CD14-positive monocyte (primary cell): ENCODE measurements around the gene ENO1. TPM values are rescaled to one million over a fixed set of nuclear protein-coding genes. Genes with fewer than 3 reads are reported as not detected.

Experiments
- DNase-seq, 3 donors: peaks; one replicate each; pipeline ENCODE4 v3.0.0-alpha.2; 2011 to 2022
- H2AFZ ChIP-seq: 2 replicates; pipeline ENCODE4 v1.6.0; 2012; ENCODE audit warnings: mild to moderate bottlenecking, low read depth, low read length, inconsistent platforms; ENCODE audit not compliant: insufficient read depth, poor library complexity, severe bottlenecking
- H3K27ac ChIP-seq, 2 donors: 1 replicate in 1 of 2; 2 replicates in 1 of 2; pipeline ENCODE4 v1.5.1; 2012 to 2013; ENCODE audit warnings: low read length in 2 of 2, control low read depth in 1 of 2, inconsistent platforms in 1 of 2, low read depth in 1 of 2, mild to moderate bottlenecking in 1 of 2
- H3K27me3 ChIP-seq, 2 donors: one replicate each; pipeline versions ENCODE4 v1.6.0 to v1.6.1; 2011 to 2013; ENCODE audit warnings: low read length in 2 of 2; ENCODE audit not compliant: control insufficient read depth in 2 of 2, insufficient read depth in 2 of 2
- H3K36me3 ChIP-seq, 2 donors: replicated peaks in 1 of 2; 1 replicate in 1 of 2; 2 replicates in 1 of 2; pipeline versions ENCODE4 v1.5.1 to v1.6.1; 2012 to 2013; ENCODE audit warnings: low read length in 2 of 2, control low read depth in 1 of 2, inconsistent platforms in 1 of 2, mild to moderate bottlenecking in 1 of 2; ENCODE audit not compliant: insufficient read depth in 2 of 2, control insufficient read depth in 1 of 2
- H3K4me1 ChIP-seq, 2 donors: 1 replicate in 1 of 2; 2 replicates in 1 of 2; pipeline versions ENCODE4 v1.5.1 to v1.6.1; 2012 to 2013; ENCODE audit warnings: low read length in 2 of 2, control low read depth in 1 of 2, inconsistent platforms in 1 of 2, mild to moderate bottlenecking in 1 of 2, moderate library complexity in 1 of 2; ENCODE audit not compliant: insufficient read depth in 2 of 2, control insufficient read depth in 1 of 2
- H3K4me2 ChIP-seq: replicated peaks from 2 replicates; pipeline ENCODE3; 2012; ENCODE audit warnings: low read length, moderate library complexity, mild to moderate bottlenecking; ENCODE audit not compliant: poor library complexity, severe bottlenecking; ENCODE audit errors: extremely low read depth
- H3K4me3 ChIP-seq, 3 experiments: fragments of 200-600 bp in 1 of 3; sonication (generic) in 1 of 3; replicated peaks in 1 of 3; 1 replicate in 2 of 3; 2 replicates in 1 of 3; pipeline ENCODE4 v1.5.1; 2011 to 2013; ENCODE audit warnings: low read length in 3 of 3, mild to moderate bottlenecking in 3 of 3, control low read depth in 2 of 3, low read depth in 2 of 3, inconsistent platforms in 1 of 3, moderate library complexity in 1 of 3
- H3K79me2 ChIP-seq: 2 replicates; pipeline ENCODE4 v1.6.0; 2012; ENCODE audit warnings: mild to moderate bottlenecking, control low read depth, inconsistent platforms, low read length, moderate library complexity; ENCODE audit not compliant: insufficient read depth
- H3K9ac ChIP-seq: 2 replicates; pipeline ENCODE4 v1.6.0; 2017; ENCODE audit warnings: low read length, mild to moderate bottlenecking; ENCODE audit not compliant: insufficient read depth, poor library complexity, severe bottlenecking
- H3K9me3 ChIP-seq, 2 donors: replicated peaks in 1 of 2; 1 replicate in 1 of 2; 2 replicates in 1 of 2; pipeline versions ENCODE4 v1.5.1 to v1.6.1; 2012 to 2013; ENCODE audit warnings: low read length in 2 of 2, control low read depth in 1 of 2; ENCODE audit not compliant: control insufficient read depth in 1 of 2, insufficient read depth in 1 of 2
- H4K20me1 ChIP-seq: 2 replicates; pipeline ENCODE4 v1.6.0; 2012; ENCODE audit warnings: mild to moderate bottlenecking, low read length, control low read depth, moderate library complexity; ENCODE audit not compliant: insufficient read depth
- H3K27ac Mint-ChIP-seq, 7 donors: one replicate each; pipeline ENCODE4 v1.8.0; 2020; ENCODE audit warnings: mild to moderate bottlenecking in 7 of 7, mixed read lengths in 7 of 7, moderate library complexity in 6 of 7, inconsistent platforms in 2 of 7
- H3K27me3 Mint-ChIP-seq, 3 donors: one replicate each; pipeline ENCODE4 v1.8.0; 2021 to 2022; ENCODE audit warnings: low read depth in 3 of 3, mild to moderate bottlenecking in 3 of 3, mixed read lengths in 3 of 3, moderate library complexity in 3 of 3, inconsistent platforms in 1 of 3
- H3K36me3 Mint-ChIP-seq, 2 donors: one replicate each; pipeline ENCODE4 v1.8.0; 2020; ENCODE audit warnings: mixed read lengths in 2 of 2, inconsistent platforms in 1 of 2, mild to moderate bottlenecking in 1 of 2
- H3K4me1 Mint-ChIP-seq: one replicate; pipeline ENCODE4 v1.8.0; 2020; ENCODE audit warnings: mild to moderate bottlenecking, mixed read lengths
- H3K4me3 Mint-ChIP-seq, 2 donors: one replicate each; pipeline ENCODE4 v1.8.0; 2020; ENCODE audit warnings: mild to moderate bottlenecking in 2 of 2, mixed read lengths in 2 of 2, moderate library complexity in 1 of 2
- H3K9me3 Mint-ChIP-seq, 7 donors: one replicate each; pipeline ENCODE4 v1.8.0; 2020 to 2022; ENCODE audit warnings: mixed read lengths in 7 of 7, mild to moderate bottlenecking in 6 of 7, moderate library complexity in 6 of 7, inconsistent platforms in 2 of 7
- WGBS: methylation state at CpG from one replicate; pipeline ENCODE4 v1.1.5; 2013; ENCODE audit warnings: missing lambda C conversion rate; ENCODE audit not compliant: insufficient coverage; 5-methylcytosine and 5-hydroxymethylcytosine counted together
- intact Hi-C, 2 donors: fragments of 100-400 bp; cut with micrococcal nuclease; formaldehyde crosslinking; loops; one replicate each; pipeline versions ENCODE4 v1.15.0 to v1.15.1; 2023
- polyA plus RNA-seq, 3 donors: library from polyadenylated mRNA; depleted of rRNA in 1 of 3; unstranded in 2 of 3; stranded (reverse) in 1 of 3; fragments of 300-500 nt in 2 of 3; fragments of >200 nt in 1 of 3; fragmentation: Illumina TruSeq in 2 of 3; gene quantifications; 1 replicate in 2 of 3; 2 replicates in 1 of 3; pipeline ENCODE4 v1.2.3, GENCODE V29; 2012 to 2021
- TF ChIP-seq, protein P1 (sequence below): fragments of 200-600 bp; IDR thresholded peaks from one replicate; pipeline ENCODE4 v1.8.0; 2022; ENCODE audit warnings: antibody characterized with exemption, mild to moderate bottlenecking

Gene ENO1
- polyA plus RNA-seq, 3 donors = 525 to 1,573 (median 1,458) TPM

DNA sequence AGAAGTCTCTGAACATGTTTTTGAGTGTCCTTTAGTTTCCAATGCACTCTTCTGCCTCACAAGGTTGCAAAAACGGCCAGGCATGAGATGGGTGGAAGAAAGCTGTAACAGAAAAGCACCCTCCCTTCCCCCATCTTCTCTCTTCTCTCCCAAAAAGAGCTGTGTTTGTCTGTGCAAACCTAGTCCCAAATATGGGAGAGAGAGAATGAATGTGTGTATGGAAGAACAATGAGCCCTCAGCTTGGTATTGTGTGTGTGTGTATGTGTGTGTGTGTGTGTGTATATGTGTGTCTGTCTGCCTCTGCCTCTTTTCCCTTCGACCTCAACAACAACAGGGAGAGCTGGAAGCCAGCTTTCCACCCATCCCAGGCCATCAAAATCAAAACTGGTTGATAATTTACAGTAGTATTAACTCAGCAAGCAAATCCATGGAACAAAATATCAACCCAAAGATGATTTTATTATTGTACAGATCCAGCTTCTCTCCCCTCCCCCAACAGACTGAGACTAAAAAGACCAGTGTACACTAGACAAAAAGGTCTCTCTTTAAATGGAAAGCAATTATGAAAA lies 62.8 kb downstream of the ENO1 start:
- Mint-ChIP-seq H3K9me3 (no peaks in the 10 kb centered on the region), H3K4me1 (peaks cover 28% of the 10 kb centered on the region), H3K4me3 (peak overlapping the region in 1 of 2 donors; percentile 5), H3K27me3 (peaks cover 0 to 2% (median 1%) of the 10 kb centered on the region in 3 donors), H3K27ac (peak overlapping the region in 2 of 7 donors; percentile 54 to 76), H3K36me3 (no peaks in the 10 kb centered on the region)
- no peaks in the 10 kb centered on the region for H3K36me3 ChIP-seq
- no peaks in the 10 kb centered on the region for H3K27me3 ChIP-seq
- no peaks in the 10 kb centered on the region for H3K9me3 ChIP-seq
- peak overlapping the region; percentile 93 for H2AFZ ChIP-seq
- TF ChIP-seq, protein P1, sequence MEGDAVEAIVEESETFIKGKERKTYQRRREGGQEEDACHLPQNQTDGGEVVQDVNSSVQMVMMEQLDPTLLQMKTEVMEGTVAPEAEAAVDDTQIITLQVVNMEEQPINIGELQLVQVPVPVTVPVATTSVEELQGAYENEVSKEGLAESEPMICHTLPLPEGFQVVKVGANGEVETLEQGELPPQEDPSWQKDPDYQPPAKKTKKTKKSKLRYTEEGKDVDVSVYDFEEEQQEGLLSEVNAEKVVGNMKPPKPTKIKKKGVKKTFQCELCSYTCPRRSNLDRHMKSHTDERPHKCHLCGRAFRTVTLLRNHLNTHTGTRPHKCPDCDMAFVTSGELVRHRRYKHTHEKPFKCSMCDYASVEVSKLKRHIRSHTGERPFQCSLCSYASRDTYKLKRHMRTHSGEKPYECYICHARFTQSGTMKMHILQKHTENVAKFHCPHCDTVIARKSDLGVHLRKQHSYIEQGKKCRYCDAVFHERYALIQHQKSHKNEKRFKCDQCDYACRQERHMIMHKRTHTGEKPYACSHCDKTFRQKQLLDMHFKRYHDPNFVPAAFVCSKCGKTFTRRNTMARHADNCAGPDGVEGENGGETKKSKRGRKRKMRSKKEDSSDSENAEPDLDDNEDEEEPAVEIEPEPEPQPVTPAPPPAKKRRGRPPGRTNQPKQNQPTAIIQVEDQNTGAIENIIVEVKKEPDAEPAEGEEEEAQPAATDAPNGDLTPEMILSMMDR = no peak
- no peaks in the 10 kb centered on the region for H4K20me1 ChIP-seq
- no peak overlapping the region for H3K9ac ChIP-seq
- no peak overlapping the region for H3K27ac ChIP-seq
- H3K4me3 ChIP-seq = peak overlapping the region in 1 of 3 experiments; percentile 22
- peaks cover 17 to 30% of the 10 kb centered on the region in 2 donors for H3K4me1 ChIP-seq
- intact Hi-C loops = no loop called here
- WGBS = no CpG with 5 or more reads among the region's 2 CpGs
- peak overlapping the region; percentile 85 for H3K4me2 ChIP-seq
- peaks cover 32% of the 10 kb centered on the region for H3K79me2 ChIP-seq
- DNase-seq = no peak

DNA sequence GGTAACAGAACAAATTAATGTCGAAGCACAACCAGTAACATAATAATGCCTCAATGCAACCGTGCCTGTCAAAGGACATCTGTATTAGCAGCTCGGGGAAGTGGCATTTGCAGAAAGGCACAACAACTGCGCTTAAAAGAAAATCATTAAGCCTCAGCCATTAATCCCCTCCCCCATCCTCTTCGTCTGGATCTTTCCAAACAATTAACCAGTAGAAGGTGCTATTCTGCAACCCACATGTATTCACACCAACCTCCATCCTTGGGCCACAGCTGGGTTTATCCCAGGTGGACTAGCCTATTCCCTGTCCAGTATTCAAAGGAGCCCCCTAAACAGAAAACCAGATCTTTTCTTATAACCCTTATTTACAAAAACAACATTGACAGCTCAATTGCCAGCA lies 63.6 kb downstream of the ENO1 start:
- H3K4me1 Mint-ChIP-seq = peaks cover 28% of the 10 kb centered on the region
- DNase-seq = no peak
- 31% methylated on average over 4 of the region's 5 CpGs for WGBS
- Histone ChIP-seq H3K4me2 (no peak overlapping the region), H3K27ac (no peak overlapping the region), H3K36me3 (no peaks in the 10 kb centered on the region), H3K9ac (no peak overlapping the region), H3K9me3 (no peaks in the 10 kb centered on the region), H3K4me1 (peaks cover 17 to 30% of the 10 kb centered on the region in 2 donors), H2AFZ (no peak overlapping the region), H3K4me3 (no peak overlapping the region), H3K79me2 (peaks cover 33% of the 10 kb centered on the region), H4K20me1 (no peaks in the 10 kb centered on the region), H3K27me3 (no peaks in the 10 kb centered on the region)
- H3K4me3 Mint-ChIP-seq = no peak overlapping the region
- intact Hi-C loops = no loop called here
- H3K9me3 Mint-ChIP-seq = no peaks in the 10 kb centered on the region
- H3K27ac Mint-ChIP-seq = no peak overlapping the region
- H3K36me3 Mint-ChIP-seq = no peaks in the 10 kb centered on the region
- TF ChIP-seq, protein P1 = no peak
- peaks cover 0 to 2% (median 1%) of the 10 kb centered on the region in 3 donors for H3K27me3 Mint-ChIP-seq
